Measurements from ENCODE around the gene TIMM44. TPM values are rescaled to one million over a fixed set of nuclear protein-coding genes. Genes with fewer than 3 reads are reported as not detected.

The TIMM44 gene
- total RNA-seq, 2 donors from 2014 or later, result 20.5 to 73.8 TPM

GRCh38 chr19:7924651-7925170 is 18.8 kb downstream of the TIMM44 start:
- Histone ChIP-seq H3K4me3 (no peak overlapping the region), H3K36me3 (replicated peaks in 1 of 2; ENCODE audit: insufficient read depth in 1 of 2, low read depth in 2 of 2) (no peaks in the 10 kb centered on the region), H3K27me3 (no peaks in the 10 kb centered on the region), H3K4me1 (peaks cover 46% of the 10 kb centered on the region), H3K9me3 (no peaks in the 10 kb centered on the region), H3K27ac (no peak overlapping the region)
- ATAC-seq, result no peak
- 28 to 60% methylated on average over 1 to 33 of the region's 34 CpGs for WGBS, 2 donors
- no peak for DNase-seq
- no peak for TF ChIP-seq CTCF (IDR thresholded peaks at IDR 0.05)
- no peak for TF ChIP-seq POLR2A (IDR thresholded peaks at IDR 0.05)
- intact Hi-C loops (cut with DNase I), result no loop called here

- Histone ChIP-seq H3K9me3 (no peaks in the 10 kb centered on the region), H3K4me3 (no peak overlapping the region), H3K4me1 (peaks cover 51% of the 10 kb centered on the region), H3K27ac (no peak overlapping the region), H3K36me3 (replicated peaks in 1 of 2; ENCODE audit: insufficient read depth in 1 of 2, low read depth in 2 of 2) (no peaks in the 10 kb centered on the region), H3K27me3 (no peaks in the 10 kb centered on the region)
- ATAC-seq (no peak), DNase-seq (no peak)
- TF ChIP-seq POLR2A (IDR thresholded peaks at IDR 0.05), result no peak
- TF ChIP-seq CTCF (IDR thresholded peaks at IDR 0.05), result no peak
- WGBS, 2 donors, result 44 to 50% methylated on average over 7 to 11 of the region's 12 CpGs
- intact Hi-C loops (cut with DNase I), result no loop called here
Observed at GRCh38 chr19:7924241-7924640, 19.2 kb downstream of the TIMM44 start.

- no peaks in the 10 kb centered on the region for H3K36me3 ChIP-seq (replicated peaks in 1 of 2; ENCODE audit: insufficient read depth in 1 of 2, low read depth in 2 of 2)
- no peak for ATAC-seq
- no peaks in the 10 kb centered on the region for H3K27me3 ChIP-seq
- no peak overlapping the region for H3K27ac ChIP-seq
- H3K9me3 ChIP-seq, result no peaks in the 10 kb centered on the region
- no peak overlapping the region for H3K4me3 ChIP-seq
- H3K4me1 ChIP-seq, result peaks cover 55% of the 10 kb centered on the region
- intact Hi-C loops (cut with DNase I), result no loop called here
- DNase-seq, result no peak
- WGBS, 2 donors, result 84 to 89% methylated on average over 9 to 31 of the region's 31 CpGs
- TF ChIP-seq POLR2A (IDR thresholded peaks at IDR 0.05) (no peak), CTCF (IDR thresholded peaks at IDR 0.05) (no peak)
Observed at GRCh38 chr19:7923295-7924191, 19.9 kb downstream of the TIMM44 start.

- WGBS, 2 donors, result 77 to 85% methylated on average over 7 to 8 of the region's 8 CpGs
- Histone ChIP-seq H3K27me3 (no peaks in the 10 kb centered on the region), H3K36me3 (replicated peaks in 1 of 2; ENCODE audit: insufficient read depth in 1 of 2, low read depth in 2 of 2) (no peaks in the 10 kb centered on the region), H3K4me3 (no peak overlapping the region), H3K9me3 (no peaks in the 10 kb centered on the region), H3K27ac (no peak overlapping the region), H3K4me1 (peaks cover 50% of the 10 kb centered on the region)
- ATAC-seq (no peak), DNase-seq (no peak)
- intact Hi-C loops (cut with DNase I), result no loop called here
- TF ChIP-seq POLR2A (IDR thresholded peaks at IDR 0.05) (no peak), CTCF (IDR thresholded peaks at IDR 0.05) (no peak)
Observed at GRCh38 chr19:7922836-7923195, 20.6 kb downstream of the TIMM44 start.
